ENCODE measurements around the gene KCNN3. TPM values are rescaled to one million over a fixed set of nuclear protein-coding genes. Genes with fewer than 3 reads are reported as not detected.
A peak's percentile ranks its signal among the peaks of the same experiment; 100 is the strongest.

Gene KCNN3
- total RNA-seq, 2 experiments from 2014 or later, result 0.06 TPM; not detected in 1

DNA sequence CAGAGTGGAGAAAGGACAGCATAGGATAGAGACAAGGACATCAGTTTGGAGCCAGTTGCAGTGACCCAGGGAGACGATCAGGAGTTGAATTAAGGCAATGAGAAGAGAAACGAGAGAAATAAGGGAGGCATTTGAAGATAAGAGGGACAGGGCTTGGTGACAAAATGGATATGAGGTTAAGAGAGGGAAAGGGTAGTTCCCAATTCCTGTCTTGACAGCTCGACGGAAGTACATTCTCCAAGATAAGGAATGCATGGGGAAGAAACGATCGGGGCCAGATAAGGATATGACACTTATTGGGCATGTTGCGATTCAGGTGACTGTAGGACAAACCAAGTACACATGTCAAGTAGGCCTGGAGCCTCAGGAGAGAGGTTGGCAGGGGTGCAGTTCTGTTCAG is 18.7 kb upstream of the KCNN3 start:
- H3K27ac Mint-ChIP-seq, result no peak overlapping the region

DNA sequence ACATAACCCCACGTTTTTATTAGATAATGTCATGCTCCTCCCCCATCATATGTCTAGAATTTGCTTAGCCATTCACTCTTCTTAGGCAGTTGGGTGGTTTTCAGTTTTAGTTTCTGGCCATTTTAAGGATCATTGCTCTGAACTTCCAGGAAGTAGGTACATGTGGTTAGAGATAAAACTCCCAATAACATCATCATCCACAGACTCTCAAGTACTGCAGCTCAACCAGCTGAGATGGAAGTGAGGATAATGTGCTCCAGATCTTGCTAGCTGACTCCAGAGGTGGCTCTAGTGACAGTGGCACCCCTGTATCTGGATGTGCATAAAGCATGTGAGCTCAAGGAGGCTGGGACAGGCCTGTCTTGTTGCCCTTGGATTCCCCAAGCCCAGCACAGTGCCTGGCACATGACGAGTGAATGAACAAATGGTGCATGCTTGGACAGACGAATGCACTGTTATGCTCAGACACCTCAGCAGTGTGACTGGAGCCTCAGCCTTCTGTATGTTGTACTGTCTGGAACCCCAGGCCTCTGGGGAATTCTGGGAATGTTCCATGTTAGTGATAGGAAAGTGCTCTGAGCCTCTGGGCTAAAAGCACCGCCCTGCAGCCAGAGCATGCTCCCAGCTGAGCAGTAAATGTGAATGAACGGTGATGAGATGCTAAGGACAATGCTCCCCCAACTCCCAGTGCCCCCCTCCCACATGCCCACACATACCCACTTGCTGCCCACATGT is 16.4 kb upstream of the KCNN3 start:
- Mint-ChIP-seq H3K4me1 (peaks cover 12% of the 10 kb centered on the region), H3K4me3 (peak overlapping the region; percentile 9), H3K36me3 (peaks cover 2% of the 10 kb centered on the region), H3K9me3 (no peaks in the 10 kb centered on the region), H3K27ac (peak overlapping the region; percentile 17), H3K27me3 (peaks cover 9% of the 10 kb centered on the region)
- DNase-seq, result no peak
- POLR2A ChIA-PET, result no interaction called here
- peak; percentile 63 for ATAC-seq (ENCODE audit: low read depth)

More for the DNA sequence above, 18.7 kb upstream of the KCNN3 start:
- POLR2A ChIA-PET, result no interaction called here
- Mint-ChIP-seq H3K4me3 (no peak overlapping the region), H3K36me3 (peaks cover 2% of the 10 kb centered on the region), H3K9me3 (no peaks in the 10 kb centered on the region), H3K27me3 (peaks cover 9% of the 10 kb centered on the region), H3K4me1 (peaks cover 12% of the 10 kb centered on the region)
- no peak for ATAC-seq (ENCODE audit: low read depth)
- DNase-seq, result no peak

- no peak for ATAC-seq (ENCODE audit: low read depth)
- H3K36me3 Mint-ChIP-seq, result peaks cover 2% of the 10 kb centered on the region
- no peak overlapping the region for H3K4me3 Mint-ChIP-seq
- POLR2A ChIA-PET, result interaction anchor here (0.7 kb wide), 1 partner anchor 33 kb away, joined by 3 read pairs; no protein-coding TSS in a partner anchor
- H3K27me3 Mint-ChIP-seq, result peaks cover 6% of the 10 kb centered on the region
- no peak for DNase-seq
- H3K4me1 Mint-ChIP-seq, result peaks cover 12% of the 10 kb centered on the region
- H3K9me3 Mint-ChIP-seq, result no peaks in the 10 kb centered on the region
- H3K27ac Mint-ChIP-seq, result no peak overlapping the region
Measured at GRCh38 chr1:154884869-154885701, 15.0 kb upstream of the KCNN3 start.

- Mint-ChIP-seq H3K4me1 (peaks cover 12% of the 10 kb centered on the region), H3K4me3 (no peak overlapping the region), H3K27me3 (peaks cover 6% of the 10 kb centered on the region), H3K9me3 (no peaks in the 10 kb centered on the region), H3K27ac (no peak overlapping the region), H3K36me3 (peaks cover 2% of the 10 kb centered on the region)
- ATAC-seq (ENCODE audit: low read depth) (no peak), DNase-seq (no peak)
- POLR2A ChIA-PET, result no interaction called here
Measured at GRCh38 chr1:154883919-154884868, 14.1 kb upstream of the KCNN3 start.

- POLR2A ChIA-PET, result no interaction called here
- peaks cover 11% of the 10 kb centered on the region for H3K4me1 Mint-ChIP-seq
- H3K27me3 Mint-ChIP-seq, result no peaks in the 10 kb centered on the region
- H3K9me3 Mint-ChIP-seq, result no peaks in the 10 kb centered on the region
- ATAC-seq (ENCODE audit: low read depth), result no peak
- DNase-seq, result no peak
- H3K4me3 Mint-ChIP-seq, result no peak overlapping the region
- H3K27ac Mint-ChIP-seq, result no peak overlapping the region
- H3K36me3 Mint-ChIP-seq, result no peaks in the 10 kb centered on the region
Measured at GRCh38 chr1:154881820-154882535, 11.9 kb upstream of the KCNN3 start.

- H3K27me3 Mint-ChIP-seq, result no peaks in the 10 kb centered on the region
- POLR2A ChIA-PET, result no interaction called here
- no peaks in the 10 kb centered on the region for H3K36me3 Mint-ChIP-seq
- ATAC-seq (ENCODE audit: low read depth), result no peak
- H3K9me3 Mint-ChIP-seq, result no peaks in the 10 kb centered on the region
- H3K4me3 Mint-ChIP-seq, result no peak overlapping the region
- no peak overlapping the region for H3K27ac Mint-ChIP-seq
- no peaks in the 10 kb centered on the region for H3K4me1 Mint-ChIP-seq
- no peak for DNase-seq
Measured at GRCh38 chr1:154880671-154881070, 10.6 kb upstream of the KCNN3 start.

DNA sequence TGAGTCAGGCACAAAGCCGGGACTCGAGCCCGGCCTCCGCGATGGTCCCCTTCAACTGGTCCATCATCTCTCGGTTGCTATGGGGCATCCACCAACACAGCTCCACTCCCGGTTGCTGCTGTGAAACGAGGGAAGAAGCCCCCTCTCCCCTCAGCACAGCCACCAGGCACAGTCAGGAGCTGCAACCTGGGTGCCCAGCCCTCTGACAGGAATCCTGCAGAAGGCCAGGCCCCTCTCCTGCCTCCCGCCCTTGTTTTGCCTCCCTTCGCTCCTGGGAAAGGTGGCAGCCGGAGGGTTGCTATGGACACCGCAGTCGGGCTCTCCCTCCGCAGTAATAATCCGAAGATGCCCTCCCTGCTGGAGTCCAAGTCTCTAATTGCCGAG is 8.9 kb upstream of the KCNN3 start:
- POLR2A ChIA-PET, result interaction anchor here (1.0 to 1.5 kb wide), 2 partner anchors 210 to 319 kb away, joined by 3 to 5 read pairs; no protein-coding TSS in a partner anchor
- H3K27me3 Mint-ChIP-seq, result peaks cover 2% of the 10 kb centered on the region

GRCh38 chr1:154878371-154879037 is 8.4 kb upstream of the KCNN3 start:
- ATAC-seq (ENCODE audit: low read depth), result peak; percentile 89
- POLR2A ChIA-PET, result interaction anchor here (0.7 to 1.5 kb wide), 3 partner anchors 19 to 319 kb away, joined by 3 to 5 read pairs (median 3); no protein-coding TSS in a partner anchor
- no peak overlapping the region for H3K4me3 Mint-ChIP-seq
- no peak overlapping the region for H3K27ac Mint-ChIP-seq
- DNase-seq, result peak; percentile 80
- no peaks in the 10 kb centered on the region for H3K9me3 Mint-ChIP-seq
- peaks cover 2% of the 10 kb centered on the region for H3K27me3 Mint-ChIP-seq
- no peaks in the 10 kb centered on the region for H3K36me3 Mint-ChIP-seq
- H3K4me1 Mint-ChIP-seq, result no peaks in the 10 kb centered on the region

More for the DNA sequence above, 8.9 kb upstream of the KCNN3 start:
- Mint-ChIP-seq H3K4me3 (no peak overlapping the region), H3K4me1 (no peaks in the 10 kb centered on the region), H3K9me3 (no peaks in the 10 kb centered on the region), H3K36me3 (no peaks in the 10 kb centered on the region), H3K27ac (no peak overlapping the region)
- ATAC-seq (ENCODE audit: low read depth) (no peak), DNase-seq (no peak)

GRCh38 chr1:154877370-154877974 is 7.4 kb upstream of the KCNN3 start:
- ATAC-seq (ENCODE audit: low read depth), result no peak
- DNase-seq, result peak; percentile 23
- no peaks in the 10 kb centered on the region for H3K36me3 Mint-ChIP-seq
- POLR2A ChIA-PET, result no interaction called here
- H3K27me3 Mint-ChIP-seq, result peaks cover 3% of the 10 kb centered on the region
- H3K4me3 Mint-ChIP-seq, result no peak overlapping the region
- H3K9me3 Mint-ChIP-seq, result no peaks in the 10 kb centered on the region
- no peak overlapping the region for H3K27ac Mint-ChIP-seq
- H3K4me1 Mint-ChIP-seq, result no peaks in the 10 kb centered on the region

- POLR2A ChIA-PET, result no interaction called here
- no peaks in the 10 kb centered on the region for H3K4me1 Mint-ChIP-seq
- DNase-seq (no peak), ATAC-seq (ENCODE audit: low read depth) (no peak)
- no peak overlapping the region for H3K4me3 Mint-ChIP-seq
- H3K27ac Mint-ChIP-seq, result no peak overlapping the region
- no peaks in the 10 kb centered on the region for H3K36me3 Mint-ChIP-seq
- H3K27me3 Mint-ChIP-seq, result peaks cover 4% of the 10 kb centered on the region
- no peaks in the 10 kb centered on the region for H3K9me3 Mint-ChIP-seq
Measured at GRCh38 chr1:154876842-154877369, 6.8 kb upstream of the KCNN3 start.

DNA sequence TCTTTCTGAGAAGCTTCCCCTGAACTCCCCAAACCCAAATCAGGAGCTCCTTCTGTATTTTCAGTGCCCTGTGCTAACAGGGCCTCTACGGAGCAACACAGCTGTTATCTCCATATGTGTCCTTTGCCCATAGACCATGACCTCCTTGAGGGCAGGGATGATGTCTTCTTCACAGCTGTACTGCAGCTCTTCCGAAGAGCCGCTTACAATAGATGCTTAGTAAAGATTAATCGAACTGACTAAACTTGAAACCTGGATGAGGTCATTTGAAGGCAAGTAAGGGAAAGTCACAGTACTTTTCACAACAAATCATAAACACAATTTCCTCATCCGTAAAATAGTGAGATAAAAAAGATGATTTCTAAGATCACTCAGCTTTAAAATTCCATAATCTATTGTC is 4.4 kb upstream of the KCNN3 start:
- Mint-ChIP-seq H3K27ac (no peak overlapping the region), H3K27me3 (peaks cover 15% of the 10 kb centered on the region), H3K36me3 (no peaks in the 10 kb centered on the region), H3K4me1 (peaks cover 9% of the 10 kb centered on the region), H3K9me3 (no peaks in the 10 kb centered on the region), H3K4me3 (no peak overlapping the region)
- ATAC-seq (ENCODE audit: low read depth), result no peak
- POLR2A ChIA-PET, result no interaction called here
- DNase-seq, result no peak

Data from activated naive CD8-positive, alpha-beta T cell treated with anti-CD3 and anti-CD28 coated beads, Interleukin-2, amount 10 ng/mL, durations not matched to agents 7 days and 5 days (primary cell).